Hepatocyte (in vitro differentiated cells): ENCODE data around the gene ROBO1. TPM values are rescaled to one million over a fixed set of nuclear protein-coding genes. Genes with fewer than 3 reads are reported as not detected.

Source experiments
- DNase-seq: peaks from one replicate; pipeline ENCODE4 v3.0.0-alpha.2; 2016; ENCODE audit warnings: low spot score
- H2AFZ ChIP-seq: fragments of 200-600 bp; sonication (generic); 2 replicates; pipeline ENCODE4 v1.6.0; 2016; ENCODE audit warnings: antibody characterized with exemption, mild to moderate bottlenecking
- H3K27ac ChIP-seq: fragments of 200-600 bp; sonication (generic); 2 replicates; pipeline ENCODE4 v1.5.1; 2016; ENCODE audit warnings: mild to moderate bottlenecking
- H3K27me3 ChIP-seq: fragments of 200-600 bp; sonication (generic); 2 replicates; pipeline ENCODE4 v1.6.1; 2016
- H3K36me3 ChIP-seq: fragments of 200-600 bp; sonication (generic); replicated peaks from 2 replicates; pipeline ENCODE4 v1.5.1; 2016; ENCODE audit warnings: low read depth; ENCODE audit not compliant: insufficient read depth
- H3K4me1 ChIP-seq: fragments of 200-600 bp; sonication (generic); 2 replicates; pipeline ENCODE4 v1.5.1; 2016; ENCODE audit warnings: mild to moderate bottlenecking, moderate library complexity; ENCODE audit not compliant: insufficient read depth
- H3K4me2 ChIP-seq: fragments of 200-600 bp; sonication (generic); 2 replicates; pipeline ENCODE4 v1.6.0; 2016
- H3K4me3 ChIP-seq: fragments of 200-600 bp; sonication (generic); 2 replicates; pipeline ENCODE4 v1.5.1; 2016; ENCODE audit warnings: mild to moderate bottlenecking
- H3K79me2 ChIP-seq: fragments of 200-600 bp; sonication (generic); 2 replicates; pipeline ENCODE4 v1.6.0; 2017; ENCODE audit warnings: mild to moderate bottlenecking
- H3K9me2 ChIP-seq: fragments of 200-600 bp; sonication (generic); replicated peaks from 2 replicates; pipeline ENCODE4 v1.6.0; 2017; ENCODE audit warnings: mild to moderate bottlenecking; ENCODE audit not compliant: insufficient read depth
- H3K9me3 ChIP-seq: fragments of 200-600 bp; sonication (generic); 2 replicates; pipeline ENCODE4 v1.5.1; 2016; ENCODE audit warnings: low read depth, mild to moderate bottlenecking
- H4K20me1 ChIP-seq: fragments of 200-600 bp; sonication (generic); 2 replicates; pipeline ENCODE4 v1.6.0; 2016; ENCODE audit warnings: mild to moderate bottlenecking; ENCODE audit not compliant: insufficient read depth, poor library complexity, severe bottlenecking
- EZH2 ChIP-seq: fragments of 200-600 bp; sonication (generic); IDR thresholded peaks from 2 replicates; pipeline ENCODE4 v1.6.1; 2016; ENCODE audit warnings: antibody characterized with exemption, mild to moderate bottlenecking, borderline replicate concordance
- EZH2phosphoT487 ChIP-seq: fragments of 200-600 bp; sonication (generic); IDR thresholded peaks from one replicate; pipeline ENCODE4 v1.6.1; 2018; ENCODE audit warnings: antibody characterized with exemption, mild to moderate bottlenecking, low read depth, moderate library complexity; ENCODE audit not compliant: unreplicated experiment, severe bottlenecking
- WGBS: methylation state at CpG from one replicate; pipeline ENCODE4 v1.1.6; 2016; ENCODE audit warnings: low lambda C conversion rate; ENCODE audit errors: missing lambda C conversion rate; 5-methylcytosine and 5-hydroxymethylcytosine counted together
- polyA plus RNA-seq: library from polyadenylated mRNA; unstranded; fragments of >200 nt; fragmentation: Nextera tagmentation; extraction: Ambion mirVana; gene quantifications from 2 replicates; pipeline ENCODE4 v1.2.1, GENCODE V29; 2016
- total RNA-seq: library from RNA; depleted of rRNA; stranded (reverse); fragments of >200 nt; gene quantifications from 2 replicates; pipeline ENCODE4 v1.2.3, GENCODE V29; 2014
- TF ChIP-seq, protein P1 (sequence below): fragments of 200-600 bp; sonication (generic); IDR thresholded peaks from 2 replicates; pipeline ENCODE4 v1.5.1; 2016; ENCODE audit warnings: antibody characterized with exemption, mild to moderate bottlenecking; ENCODE audit not compliant: poor library complexity

The ROBO1 gene
- total and polyA plus RNA-seq, 2 experiments from 2014 or later, result 13.6 to 44.3 TPM

DNA sequence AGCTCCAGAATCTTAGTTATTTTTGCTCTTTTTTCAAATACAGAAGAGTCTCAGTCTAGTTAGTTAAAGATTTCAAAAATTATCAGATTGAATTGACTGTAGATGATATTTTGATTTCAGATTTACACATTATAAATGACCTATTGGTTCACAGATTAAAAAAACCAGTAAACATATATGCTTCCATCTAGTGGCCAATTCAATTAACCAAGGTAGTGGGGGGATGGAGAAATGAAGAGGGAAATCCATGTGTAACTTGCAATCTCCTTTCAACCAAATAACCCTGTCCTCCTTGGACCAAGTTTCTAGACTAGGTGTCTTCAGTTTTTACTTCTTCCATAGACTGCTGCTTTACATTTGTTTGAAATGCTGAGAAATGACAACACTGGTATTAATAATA lies 789.8 kb downstream of the ROBO1 start:
- no peaks in the 10 kb centered on the region for H3K27me3 ChIP-seq
- peaks cover 51% of the 10 kb centered on the region for H3K79me2 ChIP-seq
- no peak overlapping the region for H3K27ac ChIP-seq
- H3K4me3 ChIP-seq, result no peak overlapping the region
- no peaks in the 10 kb centered on the region for H3K9me2 ChIP-seq
- H4K20me1 ChIP-seq, result no peaks in the 10 kb centered on the region
- DNase-seq, result no peak
- no peaks in the 10 kb centered on the region for H3K4me1 ChIP-seq
- no peaks in the 10 kb centered on the region for H3K9me3 ChIP-seq
- no peak overlapping the region for H2AFZ ChIP-seq
- no peaks in the 10 kb centered on the region for H3K36me3 ChIP-seq
- TF ChIP-seq EZH2 (no peak), EZH2phosphoT487 (no peak)
- TF ChIP-seq, protein P1, sequence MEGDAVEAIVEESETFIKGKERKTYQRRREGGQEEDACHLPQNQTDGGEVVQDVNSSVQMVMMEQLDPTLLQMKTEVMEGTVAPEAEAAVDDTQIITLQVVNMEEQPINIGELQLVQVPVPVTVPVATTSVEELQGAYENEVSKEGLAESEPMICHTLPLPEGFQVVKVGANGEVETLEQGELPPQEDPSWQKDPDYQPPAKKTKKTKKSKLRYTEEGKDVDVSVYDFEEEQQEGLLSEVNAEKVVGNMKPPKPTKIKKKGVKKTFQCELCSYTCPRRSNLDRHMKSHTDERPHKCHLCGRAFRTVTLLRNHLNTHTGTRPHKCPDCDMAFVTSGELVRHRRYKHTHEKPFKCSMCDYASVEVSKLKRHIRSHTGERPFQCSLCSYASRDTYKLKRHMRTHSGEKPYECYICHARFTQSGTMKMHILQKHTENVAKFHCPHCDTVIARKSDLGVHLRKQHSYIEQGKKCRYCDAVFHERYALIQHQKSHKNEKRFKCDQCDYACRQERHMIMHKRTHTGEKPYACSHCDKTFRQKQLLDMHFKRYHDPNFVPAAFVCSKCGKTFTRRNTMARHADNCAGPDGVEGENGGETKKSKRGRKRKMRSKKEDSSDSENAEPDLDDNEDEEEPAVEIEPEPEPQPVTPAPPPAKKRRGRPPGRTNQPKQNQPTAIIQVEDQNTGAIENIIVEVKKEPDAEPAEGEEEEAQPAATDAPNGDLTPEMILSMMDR, result no peak
- no peak overlapping the region for H3K4me2 ChIP-seq

DNA sequence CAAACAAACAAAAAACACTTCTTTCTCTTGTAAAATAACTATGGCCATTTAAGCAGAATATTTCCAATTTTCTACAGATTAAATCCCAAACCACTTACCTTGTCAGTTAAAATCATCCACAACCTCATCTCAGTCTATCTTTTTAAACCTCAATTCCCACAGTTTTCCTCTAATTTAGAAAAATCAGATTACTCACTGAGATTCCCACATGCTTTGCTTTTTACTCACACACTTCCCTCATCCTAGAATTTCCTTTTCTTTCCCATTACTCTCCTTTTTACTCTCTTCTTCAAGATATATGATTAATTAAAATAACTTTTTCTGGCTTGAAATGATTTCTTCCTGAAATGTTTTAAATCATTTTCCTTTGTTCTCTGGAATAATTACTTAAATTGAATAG lies 790.7 kb downstream of the ROBO1 start:
- H2AFZ ChIP-seq, result no peak overlapping the region
- TF ChIP-seq EZH2phosphoT487 (no peak), EZH2 (no peak)
- TF ChIP-seq, protein P1, result no peak
- H3K27me3 ChIP-seq, result no peaks in the 10 kb centered on the region
- no peaks in the 10 kb centered on the region for H3K36me3 ChIP-seq
- peaks cover 48% of the 10 kb centered on the region for H3K79me2 ChIP-seq
- H4K20me1 ChIP-seq, result no peaks in the 10 kb centered on the region
- no peaks in the 10 kb centered on the region for H3K9me3 ChIP-seq
- no peak overlapping the region for H3K4me2 ChIP-seq
- H3K9me2 ChIP-seq, result no peaks in the 10 kb centered on the region
- no peak overlapping the region for H3K27ac ChIP-seq
- DNase-seq, result no peak
- H3K4me1 ChIP-seq, result no peaks in the 10 kb centered on the region
- no peak overlapping the region for H3K4me3 ChIP-seq

DNA sequence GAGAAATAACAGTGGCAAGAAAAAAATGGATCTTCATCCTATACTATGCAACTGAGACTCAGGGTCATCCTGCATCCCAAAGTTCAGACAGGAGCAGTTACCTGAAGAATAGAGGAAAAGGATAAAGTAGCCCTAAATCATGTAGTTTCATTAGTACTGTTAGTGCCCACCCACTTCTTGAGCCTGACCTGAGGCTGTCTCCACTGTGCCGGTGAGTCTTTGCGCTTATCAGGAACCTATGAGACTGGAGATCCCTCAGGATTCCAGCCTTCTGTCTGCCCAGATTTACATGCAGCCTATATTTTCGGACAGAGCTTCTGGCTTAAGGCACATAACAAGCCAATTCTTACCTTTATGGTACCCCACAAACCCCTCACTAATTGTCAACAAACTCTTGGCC lies 791.6 kb downstream of the ROBO1 start:
- H4K20me1 ChIP-seq, result no peaks in the 10 kb centered on the region
- no peak overlapping the region for H3K27ac ChIP-seq
- no peaks in the 10 kb centered on the region for H3K9me3 ChIP-seq
- H3K4me3 ChIP-seq, result no peak overlapping the region
- no peak overlapping the region for H2AFZ ChIP-seq
- no peak for TF ChIP-seq EZH2
- TF ChIP-seq, protein P1, result no peak
- no peak for TF ChIP-seq EZH2phosphoT487
- 48% methylated on average over 3 of the region's 3 CpGs for WGBS
- no peaks in the 10 kb centered on the region for H3K4me1 ChIP-seq
- no peaks in the 10 kb centered on the region for H3K27me3 ChIP-seq
- H3K4me2 ChIP-seq, result no peak overlapping the region
- H3K9me2 ChIP-seq, result no peaks in the 10 kb centered on the region
- H3K79me2 ChIP-seq, result peaks cover 50% of the 10 kb centered on the region
- no peaks in the 10 kb centered on the region for H3K36me3 ChIP-seq
- no peak for DNase-seq

DNA sequence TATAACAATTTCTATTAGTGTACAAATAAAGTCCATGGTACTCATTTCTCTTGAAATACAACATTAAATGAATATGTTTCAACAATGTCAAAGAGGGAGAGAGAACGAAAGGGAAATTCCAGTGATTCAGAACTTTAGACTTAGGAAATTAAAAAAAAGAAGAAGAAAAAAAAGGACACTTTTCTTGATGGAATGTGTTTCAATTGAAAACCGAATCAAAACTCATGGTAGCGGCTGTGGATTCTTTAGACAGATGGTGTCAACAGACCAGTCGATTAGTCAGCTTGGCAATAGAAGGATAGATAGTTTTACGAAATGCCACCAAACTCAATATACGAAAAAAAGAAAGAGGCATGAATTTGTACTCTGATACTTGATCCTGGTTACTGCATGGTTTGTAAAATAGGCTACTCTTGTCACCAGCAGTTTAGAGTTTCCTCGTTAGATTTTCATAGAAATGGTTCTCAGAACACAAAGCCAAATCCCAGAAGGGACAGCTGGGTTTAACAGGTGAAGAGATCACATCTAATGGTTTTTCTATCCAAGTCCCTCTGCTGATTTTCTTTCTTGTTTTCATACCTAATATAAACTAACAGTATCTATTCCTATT lies 793.5 kb downstream of the ROBO1 start:
- H4K20me1 ChIP-seq, result no peaks in the 10 kb centered on the region
- no peak for TF ChIP-seq EZH2
- no peak for TF ChIP-seq EZH2phosphoT487
- TF ChIP-seq, protein P1, result no peak
- WGBS, result 94% methylated on average over 7 of the region's 7 CpGs
- H3K36me3 ChIP-seq, result no peaks in the 10 kb centered on the region
- H3K79me2 ChIP-seq, result peaks cover 46% of the 10 kb centered on the region
- H3K4me1 ChIP-seq, result no peaks in the 10 kb centered on the region
- H3K9me2 ChIP-seq, result no peaks in the 10 kb centered on the region
- no peak overlapping the region for H2AFZ ChIP-seq
- no peak overlapping the region for H3K27ac ChIP-seq
- no peak overlapping the region for H3K4me3 ChIP-seq
- no peaks in the 10 kb centered on the region for H3K9me3 ChIP-seq
- no peaks in the 10 kb centered on the region for H3K27me3 ChIP-seq
- H3K4me2 ChIP-seq, result no peak overlapping the region
- no peak for DNase-seq
